ENCODE measurements around the gene MPZL1. TPM values are rescaled to one million over a fixed set of nuclear protein-coding genes. Genes with fewer than 3 reads are reported as not detected.

Gene MPZL1
- total RNA-seq, 4 donors from 2014 or later: 9.2 to 15.7 (median 11.7) TPM

GRCh38 chr1:167791281-167792187 lies 69.8 kb downstream of the MPZL1 start:
- Histone ChIP-seq H3K9me3 (no peaks in the 10 kb centered on the region), H3K27me3 (no peaks in the 10 kb centered on the region), H3K36me3 (peaks cover 0 to 30% of the 10 kb centered on the region in 2 donors), H3K4me3 (no peak overlapping the region), H3K4me1 (peaks cover 9 to 22% of the 10 kb centered on the region in 2 donors), H3K27ac (peak overlapping the region in 2 of 4 donors; percentile 3 to 48)
- in situ Hi-C loops (cut with MboI; ENCODE audit: low sequenced_read_pairs in 4 of 4) (no loop called here), intact Hi-C loops (cut with DNase I; ENCODE audit: low total_unique reads) (no loop called here)
- TF ChIP-seq POLR2A (IDR thresholded peaks at IDR 0.05) (no peak), CTCF (IDR thresholded peaks at IDR 0.05 in 4 of 5, conservative IDR thresholded peaks at IDR 0.05 in 1 of 5) (no peak)
- peak; percentile 73 to 78 for ATAC-seq
- DNase-seq: peak; percentile 38 to 69

GRCh38 chr1:167792188-167792565 lies 70.4 kb downstream of the MPZL1 start:
- in situ Hi-C loops (cut with MboI; ENCODE audit: low sequenced_read_pairs in 4 of 4): no loop called here

GRCh38 chr1:167794043-167794442 lies 72.3 kb downstream of the MPZL1 start:
- peak overlapping the region in 1 of 4 donors; percentile 77 for H3K27ac ChIP-seq
- in situ Hi-C loops (cut with MboI; ENCODE audit: low sequenced_read_pairs in 4 of 4): no loop called here
- H3K27me3 ChIP-seq: no peaks in the 10 kb centered on the region
- TF ChIP-seq POLR2A (IDR thresholded peaks at IDR 0.05) (no peak), CTCF (IDR thresholded peaks at IDR 0.05 in 4 of 5, conservative IDR thresholded peaks at IDR 0.05 in 1 of 5) (no peak)
- no peak for ATAC-seq
- no peak for DNase-seq
- H3K36me3 ChIP-seq: peaks cover 0 to 11% of the 10 kb centered on the region in 2 donors
- no peak overlapping the region for H3K4me3 ChIP-seq
- intact Hi-C loops (cut with DNase I; ENCODE audit: low total_unique reads): no loop called here
- H3K4me1 ChIP-seq: peaks cover 19 to 35% of the 10 kb centered on the region in 2 donors
- H3K9me3 ChIP-seq: no peaks in the 10 kb centered on the region

More at GRCh38 chr1:167792188-167792565, 70.4 kb downstream of the MPZL1 start:
- peak overlapping the region in 1 of 4 donors; percentile 15 for H3K27ac ChIP-seq
- no peaks in the 10 kb centered on the region for H3K9me3 ChIP-seq
- no peak for ATAC-seq
- DNase-seq: no peak
- intact Hi-C loops (cut with DNase I; ENCODE audit: low total_unique reads): no loop called here
- TF ChIP-seq POLR2A (IDR thresholded peaks at IDR 0.05) (no peak), CTCF (IDR thresholded peaks at IDR 0.05 in 4 of 5, conservative IDR thresholded peaks at IDR 0.05 in 1 of 5) (no peak)
- H3K27me3 ChIP-seq: no peaks in the 10 kb centered on the region
- H3K4me1 ChIP-seq: peaks cover 15 to 28% of the 10 kb centered on the region in 2 donors
- no peak overlapping the region for H3K4me3 ChIP-seq
- H3K36me3 ChIP-seq: peaks cover 0 to 26% of the 10 kb centered on the region in 2 donors

GRCh38 chr1:167795810-167796740 lies 74.3 kb downstream of the MPZL1 start:
- Histone ChIP-seq H3K9me3 (no peaks in the 10 kb centered on the region), H3K27ac (peak overlapping the region; percentile 63 to 77 (median 66)), H3K27me3 (no peaks in the 10 kb centered on the region), H3K4me1 (peaks cover 19 to 34% of the 10 kb centered on the region in 2 donors), H3K36me3 (no peaks in the 10 kb centered on the region), H3K4me3 (no peak overlapping the region)
- intact Hi-C loops (cut with DNase I; ENCODE audit: low total_unique reads) (no loop called here), in situ Hi-C loops (cut with MboI; ENCODE audit: low sequenced_read_pairs in 4 of 4) (loop anchor here in 1 of 4 donors (5.0 kb wide), 1 partner anchor 79 kb away; no protein-coding TSS in a partner anchor)
- peak; percentile 27 to 33 for ATAC-seq
- TF ChIP-seq CTCF (IDR thresholded peaks at IDR 0.05 in 4 of 5, conservative IDR thresholded peaks at IDR 0.05 in 1 of 5): no peak
- no peak for TF ChIP-seq POLR2A (IDR thresholded peaks at IDR 0.05)
- DNase-seq: peak; percentile 26 to 47

All from gastrocnemius medialis (tissue), 4 donors.